ENCODE results near the gene PTPRN2.

- TF ChIP-seq CTCF (IDR thresholded peaks at IDR 0.05) (no peak), POLR2A (IDR thresholded peaks at IDR 0.05) (no peak)
These were observed 768.7 kb downstream of the PTPRN2 start for GRCh38 chr7:157818701-157819454.
